C4-2B (cell line): ENCODE results near the gene TRIM4.

Experiments
- ZFX ChIP-seq: fragments of 450-650 bp; IDR thresholded peaks from 2 replicates; pipeline ENCODE4 v1.6.1; 2017
- TF ChIP-seq, protein P1 (sequence below): fragments of 450-650 bp; conservative IDR thresholded peaks from 2 replicates; pipeline ENCODE4 v1.5.1; 2017; ENCODE audit warnings: mild to moderate bottlenecking

DNA sequence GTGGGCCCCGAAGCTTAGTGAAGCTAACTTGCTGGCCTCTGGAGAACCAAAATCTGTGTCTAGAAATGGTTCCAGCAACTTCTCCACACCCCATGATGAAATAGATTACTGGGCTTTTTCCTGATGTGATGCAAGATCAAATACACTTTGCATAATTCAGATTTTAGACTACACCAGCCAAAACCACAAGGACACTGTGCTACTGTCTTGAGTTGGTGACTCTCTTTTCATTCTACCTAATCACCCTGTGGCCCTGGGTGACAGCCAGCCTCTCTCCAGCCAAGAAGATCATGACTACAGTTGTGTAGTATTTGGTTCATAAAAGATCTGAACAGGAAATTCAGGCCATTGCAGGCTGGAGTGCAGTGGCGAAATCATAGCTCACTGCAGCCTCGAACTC, 34.3 kb upstream of the TRIM4 start:
- TF ChIP-seq, protein P1, sequence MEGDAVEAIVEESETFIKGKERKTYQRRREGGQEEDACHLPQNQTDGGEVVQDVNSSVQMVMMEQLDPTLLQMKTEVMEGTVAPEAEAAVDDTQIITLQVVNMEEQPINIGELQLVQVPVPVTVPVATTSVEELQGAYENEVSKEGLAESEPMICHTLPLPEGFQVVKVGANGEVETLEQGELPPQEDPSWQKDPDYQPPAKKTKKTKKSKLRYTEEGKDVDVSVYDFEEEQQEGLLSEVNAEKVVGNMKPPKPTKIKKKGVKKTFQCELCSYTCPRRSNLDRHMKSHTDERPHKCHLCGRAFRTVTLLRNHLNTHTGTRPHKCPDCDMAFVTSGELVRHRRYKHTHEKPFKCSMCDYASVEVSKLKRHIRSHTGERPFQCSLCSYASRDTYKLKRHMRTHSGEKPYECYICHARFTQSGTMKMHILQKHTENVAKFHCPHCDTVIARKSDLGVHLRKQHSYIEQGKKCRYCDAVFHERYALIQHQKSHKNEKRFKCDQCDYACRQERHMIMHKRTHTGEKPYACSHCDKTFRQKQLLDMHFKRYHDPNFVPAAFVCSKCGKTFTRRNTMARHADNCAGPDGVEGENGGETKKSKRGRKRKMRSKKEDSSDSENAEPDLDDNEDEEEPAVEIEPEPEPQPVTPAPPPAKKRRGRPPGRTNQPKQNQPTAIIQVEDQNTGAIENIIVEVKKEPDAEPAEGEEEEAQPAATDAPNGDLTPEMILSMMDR: no peak
- TF ChIP-seq ZFX: no peak
